CD14-positive monocyte (primary cell): ENCODE data around the gene TMEM63C. TPM values are rescaled to one million over a fixed set of nuclear protein-coding genes. Genes with fewer than 3 reads are reported as not detected.
A peak's percentile ranks its signal among the peaks of the same experiment; 100 is the strongest.

Experiments used
- DNase-seq, 3 donors: peaks; one replicate each; pipeline ENCODE4 v3.0.0-alpha.2; 2011 to 2022
- H2AFZ ChIP-seq: 2 replicates; pipeline ENCODE4 v1.6.0; 2012; ENCODE audit warnings: mild to moderate bottlenecking, low read depth, low read length, inconsistent platforms; ENCODE audit not compliant: insufficient read depth, poor library complexity, severe bottlenecking
- H3K27ac ChIP-seq, 2 donors: 1 replicate in 1 of 2; 2 replicates in 1 of 2; pipeline ENCODE4 v1.5.1; 2012 to 2013; ENCODE audit warnings: low read length in 2 of 2, control low read depth in 1 of 2, inconsistent platforms in 1 of 2, low read depth in 1 of 2, mild to moderate bottlenecking in 1 of 2
- H3K27me3 ChIP-seq, 2 donors: one replicate each; pipeline versions ENCODE4 v1.6.0 to v1.6.1; 2011 to 2013; ENCODE audit warnings: low read length in 2 of 2; ENCODE audit not compliant: control insufficient read depth in 2 of 2, insufficient read depth in 2 of 2
- H3K36me3 ChIP-seq, 2 donors: replicated peaks in 1 of 2; 1 replicate in 1 of 2; 2 replicates in 1 of 2; pipeline versions ENCODE4 v1.5.1 to v1.6.1; 2012 to 2013; ENCODE audit warnings: low read length in 2 of 2, control low read depth in 1 of 2, inconsistent platforms in 1 of 2, mild to moderate bottlenecking in 1 of 2; ENCODE audit not compliant: insufficient read depth in 2 of 2, control insufficient read depth in 1 of 2
- H3K4me1 ChIP-seq, 2 donors: 1 replicate in 1 of 2; 2 replicates in 1 of 2; pipeline versions ENCODE4 v1.5.1 to v1.6.1; 2012 to 2013; ENCODE audit warnings: low read length in 2 of 2, control low read depth in 1 of 2, inconsistent platforms in 1 of 2, mild to moderate bottlenecking in 1 of 2, moderate library complexity in 1 of 2; ENCODE audit not compliant: insufficient read depth in 2 of 2, control insufficient read depth in 1 of 2
- H3K4me2 ChIP-seq: replicated peaks from 2 replicates; pipeline ENCODE3; 2012; ENCODE audit warnings: low read length, moderate library complexity, mild to moderate bottlenecking; ENCODE audit not compliant: poor library complexity, severe bottlenecking; ENCODE audit errors: extremely low read depth
- H3K4me3 ChIP-seq, 3 experiments: fragments of 200-600 bp in 1 of 3; sonication (generic) in 1 of 3; replicated peaks in 1 of 3; 1 replicate in 2 of 3; 2 replicates in 1 of 3; pipeline ENCODE4 v1.5.1; 2011 to 2013; ENCODE audit warnings: low read length in 3 of 3, mild to moderate bottlenecking in 3 of 3, control low read depth in 2 of 3, low read depth in 2 of 3, inconsistent platforms in 1 of 3, moderate library complexity in 1 of 3
- H3K79me2 ChIP-seq: 2 replicates; pipeline ENCODE4 v1.6.0; 2012; ENCODE audit warnings: mild to moderate bottlenecking, control low read depth, inconsistent platforms, low read length, moderate library complexity; ENCODE audit not compliant: insufficient read depth
- H3K9ac ChIP-seq: 2 replicates; pipeline ENCODE4 v1.6.0; 2017; ENCODE audit warnings: low read length, mild to moderate bottlenecking; ENCODE audit not compliant: insufficient read depth, poor library complexity, severe bottlenecking
- H3K9me3 ChIP-seq, 2 donors: replicated peaks in 1 of 2; 1 replicate in 1 of 2; 2 replicates in 1 of 2; pipeline versions ENCODE4 v1.5.1 to v1.6.1; 2012 to 2013; ENCODE audit warnings: low read length in 2 of 2, control low read depth in 1 of 2; ENCODE audit not compliant: control insufficient read depth in 1 of 2, insufficient read depth in 1 of 2
- H4K20me1 ChIP-seq: 2 replicates; pipeline ENCODE4 v1.6.0; 2012; ENCODE audit warnings: mild to moderate bottlenecking, low read length, control low read depth, moderate library complexity; ENCODE audit not compliant: insufficient read depth
- H3K27ac Mint-ChIP-seq, 7 donors: one replicate each; pipeline ENCODE4 v1.8.0; 2020; ENCODE audit warnings: mild to moderate bottlenecking in 7 of 7, mixed read lengths in 7 of 7, moderate library complexity in 6 of 7, inconsistent platforms in 2 of 7
- H3K27me3 Mint-ChIP-seq, 3 donors: one replicate each; pipeline ENCODE4 v1.8.0; 2021 to 2022; ENCODE audit warnings: low read depth in 3 of 3, mild to moderate bottlenecking in 3 of 3, mixed read lengths in 3 of 3, moderate library complexity in 3 of 3, inconsistent platforms in 1 of 3
- H3K36me3 Mint-ChIP-seq, 2 donors: one replicate each; pipeline ENCODE4 v1.8.0; 2020; ENCODE audit warnings: mixed read lengths in 2 of 2, inconsistent platforms in 1 of 2, mild to moderate bottlenecking in 1 of 2
- H3K4me1 Mint-ChIP-seq: one replicate; pipeline ENCODE4 v1.8.0; 2020; ENCODE audit warnings: mild to moderate bottlenecking, mixed read lengths
- H3K4me3 Mint-ChIP-seq, 2 donors: one replicate each; pipeline ENCODE4 v1.8.0; 2020; ENCODE audit warnings: mild to moderate bottlenecking in 2 of 2, mixed read lengths in 2 of 2, moderate library complexity in 1 of 2
- H3K9me3 Mint-ChIP-seq, 7 donors: one replicate each; pipeline ENCODE4 v1.8.0; 2020 to 2022; ENCODE audit warnings: mixed read lengths in 7 of 7, mild to moderate bottlenecking in 6 of 7, moderate library complexity in 6 of 7, inconsistent platforms in 2 of 7
- WGBS: methylation state at CpG from one replicate; pipeline ENCODE4 v1.1.5; 2013; ENCODE audit warnings: missing lambda C conversion rate; ENCODE audit not compliant: insufficient coverage; 5-methylcytosine and 5-hydroxymethylcytosine counted together
- intact Hi-C, 2 donors: fragments of 100-400 bp; cut with micrococcal nuclease; formaldehyde crosslinking; loops; one replicate each; pipeline versions ENCODE4 v1.15.0 to v1.15.1; 2023
- polyA plus RNA-seq, 3 donors: library from polyadenylated mRNA; depleted of rRNA in 1 of 3; unstranded in 2 of 3; stranded (reverse) in 1 of 3; fragments of 300-500 nt in 2 of 3; fragments of >200 nt in 1 of 3; fragmentation: Illumina TruSeq in 2 of 3; gene quantifications; 1 replicate in 2 of 3; 2 replicates in 1 of 3; pipeline ENCODE4 v1.2.3, GENCODE V29; 2012 to 2021
- TF ChIP-seq, protein P1 (sequence below): fragments of 200-600 bp; IDR thresholded peaks from one replicate; pipeline ENCODE4 v1.8.0; 2022; ENCODE audit warnings: antibody characterized with exemption, mild to moderate bottlenecking

TMEM63C gene
- polyA plus RNA-seq, 3 donors = 0.78 to 4.4 TPM; not detected in 1

GRCh38 chr14:77284466-77284865, 102.9 kb downstream of the TMEM63C start:
- H3K79me2 ChIP-seq = no peaks in the 10 kb centered on the region
- H3K4me1 Mint-ChIP-seq = no peaks in the 10 kb centered on the region
- H3K9me3 ChIP-seq = no peaks in the 10 kb centered on the region
- peak overlapping the region in 1 of 7 donors; percentile 54 for H3K27ac Mint-ChIP-seq
- H3K4me1 ChIP-seq = no peaks in the 10 kb centered on the region
- peaks cover 43 to 46% of the 10 kb centered on the region in 2 donors for H3K36me3 Mint-ChIP-seq
- H3K4me2 ChIP-seq = no peak overlapping the region
- 98% methylated on average over 5 of the region's 5 CpGs for WGBS
- H3K27ac ChIP-seq = no peak overlapping the region
- H3K27me3 Mint-ChIP-seq = no peaks in the 10 kb centered on the region
- no peaks in the 10 kb centered on the region for H3K9me3 Mint-ChIP-seq
- H2AFZ ChIP-seq = no peak overlapping the region
- no peak overlapping the region for H3K9ac ChIP-seq
- no peak for DNase-seq
- H3K27me3 ChIP-seq = no peaks in the 10 kb centered on the region
- no peak overlapping the region for H3K4me3 ChIP-seq
- intact Hi-C loops = no loop called here
- H4K20me1 ChIP-seq = no peaks in the 10 kb centered on the region
- peaks cover 7 to 58% of the 10 kb centered on the region in 2 donors for H3K36me3 ChIP-seq
- TF ChIP-seq, protein P1, sequence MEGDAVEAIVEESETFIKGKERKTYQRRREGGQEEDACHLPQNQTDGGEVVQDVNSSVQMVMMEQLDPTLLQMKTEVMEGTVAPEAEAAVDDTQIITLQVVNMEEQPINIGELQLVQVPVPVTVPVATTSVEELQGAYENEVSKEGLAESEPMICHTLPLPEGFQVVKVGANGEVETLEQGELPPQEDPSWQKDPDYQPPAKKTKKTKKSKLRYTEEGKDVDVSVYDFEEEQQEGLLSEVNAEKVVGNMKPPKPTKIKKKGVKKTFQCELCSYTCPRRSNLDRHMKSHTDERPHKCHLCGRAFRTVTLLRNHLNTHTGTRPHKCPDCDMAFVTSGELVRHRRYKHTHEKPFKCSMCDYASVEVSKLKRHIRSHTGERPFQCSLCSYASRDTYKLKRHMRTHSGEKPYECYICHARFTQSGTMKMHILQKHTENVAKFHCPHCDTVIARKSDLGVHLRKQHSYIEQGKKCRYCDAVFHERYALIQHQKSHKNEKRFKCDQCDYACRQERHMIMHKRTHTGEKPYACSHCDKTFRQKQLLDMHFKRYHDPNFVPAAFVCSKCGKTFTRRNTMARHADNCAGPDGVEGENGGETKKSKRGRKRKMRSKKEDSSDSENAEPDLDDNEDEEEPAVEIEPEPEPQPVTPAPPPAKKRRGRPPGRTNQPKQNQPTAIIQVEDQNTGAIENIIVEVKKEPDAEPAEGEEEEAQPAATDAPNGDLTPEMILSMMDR = no peak
- no peak overlapping the region for H3K4me3 Mint-ChIP-seq

GRCh38 chr14:77286576-77286975, 105.0 kb downstream of the TMEM63C start:
- Histone ChIP-seq H3K4me1 (no peaks in the 10 kb centered on the region), H2AFZ (no peak overlapping the region), H3K9me3 (no peaks in the 10 kb centered on the region), H3K27ac (no peak overlapping the region), H3K36me3 (peaks cover 7 to 57% of the 10 kb centered on the region in 2 donors), H3K9ac (no peak overlapping the region), H3K4me3 (no peak overlapping the region), H4K20me1 (no peaks in the 10 kb centered on the region), H3K4me2 (no peak overlapping the region), H3K79me2 (no peaks in the 10 kb centered on the region), H3K27me3 (no peaks in the 10 kb centered on the region)
- H3K27me3 Mint-ChIP-seq = no peaks in the 10 kb centered on the region
- peak overlapping the region in 1 of 7 donors; percentile 39 for H3K27ac Mint-ChIP-seq
- intact Hi-C loops = no loop called here
- WGBS = no CpG with 5 or more reads among the region's 5 CpGs
- no peaks in the 10 kb centered on the region for H3K4me1 Mint-ChIP-seq
- no peaks in the 10 kb centered on the region for H3K9me3 Mint-ChIP-seq
- peaks cover 41 to 46% of the 10 kb centered on the region in 2 donors for H3K36me3 Mint-ChIP-seq
- no peak overlapping the region for H3K4me3 Mint-ChIP-seq
- no peak for DNase-seq
- TF ChIP-seq, protein P1 = no peak
